ENCODE data around the gene MFSD6L.
A peak's percentile ranks its signal among the peaks of the same experiment; 100 is the strongest.

MFSD6L gene

DNA sequence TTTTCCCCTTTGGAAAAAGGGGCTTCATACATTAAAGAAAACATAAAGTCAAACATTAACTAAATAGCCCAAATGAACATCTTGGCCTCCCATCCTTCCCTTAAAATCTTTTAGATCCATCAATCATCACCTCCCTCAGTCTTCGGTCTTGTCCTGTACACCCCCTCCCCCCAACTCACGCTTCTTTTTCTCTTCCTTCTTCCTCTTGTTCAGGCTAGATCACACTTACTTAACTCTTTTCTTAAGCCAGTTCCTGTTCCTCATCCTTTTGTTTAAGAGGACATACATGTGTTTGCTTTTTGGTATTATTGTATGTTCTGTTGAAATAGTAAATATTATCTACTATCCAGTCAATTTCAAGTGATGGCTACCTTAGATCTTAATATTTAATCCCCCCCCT lies 5.5 kb downstream of the MFSD6L start:
- no peak for DNase-seq (ENCODE audit: low spot score)

DNA sequence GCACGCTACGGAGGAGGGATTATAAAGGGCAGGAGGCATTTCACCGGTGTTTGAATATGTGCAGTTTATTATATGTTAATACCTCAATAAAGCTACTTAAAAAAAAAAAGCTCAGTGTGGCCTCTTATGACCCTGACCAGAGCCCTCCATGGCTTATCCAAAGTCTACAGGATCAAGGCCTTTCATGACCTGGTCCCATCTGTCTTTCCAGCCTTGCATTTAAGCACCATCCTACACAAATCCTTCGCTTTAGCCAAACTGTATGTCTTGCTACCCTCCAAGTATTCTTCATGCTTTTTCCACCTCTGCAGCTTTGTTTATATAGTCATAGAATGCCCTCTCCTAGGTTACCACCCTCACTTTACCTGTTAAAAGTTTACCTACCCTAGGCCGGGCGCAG lies 6.5 kb downstream of the MFSD6L start:
- no peak for DNase-seq (ENCODE audit: low spot score)

GRCh38 chr17:8791910-8792270 lies 7.3 kb downstream of the MFSD6L start:
- peak; percentile 20 for DNase-seq (ENCODE audit: low spot score)

GRCh38 chr17:8791248-8791909 lies 7.8 kb downstream of the MFSD6L start:
- no peak for DNase-seq (ENCODE audit: low spot score)

DNA sequence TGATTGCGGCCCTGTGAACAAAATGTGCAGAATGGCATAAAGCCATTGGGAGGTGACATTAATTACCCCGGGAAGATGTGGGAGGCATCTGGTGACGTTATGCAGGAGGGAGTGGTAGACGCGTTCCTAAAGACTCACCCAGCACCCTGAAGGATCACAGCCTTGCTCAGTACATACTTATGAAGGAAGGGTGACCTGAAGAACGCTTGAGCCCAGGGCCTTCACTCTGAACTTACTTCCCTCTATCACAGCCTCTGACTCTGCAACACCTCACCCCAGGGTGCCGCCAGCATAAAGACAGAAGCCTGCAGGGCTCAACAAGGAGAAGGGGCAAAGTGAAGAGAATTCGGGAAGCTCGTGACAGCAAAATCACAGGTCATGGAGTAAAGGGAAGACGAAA lies 9.4 kb downstream of the MFSD6L start:
- DNase-seq (ENCODE audit: low spot score), result no peak

GRCh38 chr17:8788998-8789397 lies 10.2 kb downstream of the MFSD6L start:
- DNase-seq (ENCODE audit: low spot score), result no peak

DNA sequence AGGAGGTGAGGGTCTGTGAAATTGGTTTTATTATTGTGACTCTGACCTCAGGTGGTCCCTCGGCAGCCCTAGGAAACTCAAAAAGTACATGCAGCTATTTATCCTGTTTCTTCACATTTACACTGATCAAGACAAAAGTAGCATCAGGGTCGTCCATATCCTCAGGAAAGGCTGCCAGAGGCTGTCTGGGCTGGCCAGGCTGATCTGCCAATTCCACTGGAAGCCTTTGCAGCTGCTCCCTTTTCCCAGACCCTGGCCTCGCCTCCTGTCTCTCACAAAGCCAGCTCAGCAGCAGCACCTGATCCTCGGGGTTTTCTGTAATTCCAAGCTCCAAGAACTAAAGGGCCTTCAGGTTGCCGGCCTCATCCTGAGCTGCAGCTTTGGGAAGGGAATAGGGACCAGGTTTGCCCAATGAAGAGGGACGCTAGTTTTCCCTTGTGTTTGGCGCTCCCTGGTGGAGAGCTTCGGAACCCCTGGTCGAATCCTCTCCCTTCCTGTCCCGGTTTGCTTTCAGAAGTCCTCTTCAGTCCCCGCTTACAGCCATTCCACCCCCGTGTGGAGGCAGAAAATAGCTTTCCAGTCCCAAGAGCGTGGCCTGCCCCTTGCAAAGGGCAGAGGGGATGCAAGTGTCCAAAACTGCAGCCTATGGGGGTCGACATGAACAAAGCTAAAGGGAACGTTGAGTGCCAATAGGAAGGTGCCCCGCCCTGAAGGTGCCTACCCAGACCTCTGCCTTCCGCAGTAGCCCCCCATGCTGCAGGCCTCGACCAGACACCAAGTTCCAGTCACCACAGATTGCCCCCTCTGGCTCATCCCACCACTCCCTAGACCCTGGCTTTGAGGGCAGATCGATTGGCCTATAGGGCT lies 13.4 kb downstream of the MFSD6L start:
- peak; percentile 56 for DNase-seq (ENCODE audit: low spot score)

GRCh38 chr17:8782176-8782575 lies 17.0 kb downstream of the MFSD6L start:
- no peak for DNase-seq (ENCODE audit: low spot score)

DNA sequence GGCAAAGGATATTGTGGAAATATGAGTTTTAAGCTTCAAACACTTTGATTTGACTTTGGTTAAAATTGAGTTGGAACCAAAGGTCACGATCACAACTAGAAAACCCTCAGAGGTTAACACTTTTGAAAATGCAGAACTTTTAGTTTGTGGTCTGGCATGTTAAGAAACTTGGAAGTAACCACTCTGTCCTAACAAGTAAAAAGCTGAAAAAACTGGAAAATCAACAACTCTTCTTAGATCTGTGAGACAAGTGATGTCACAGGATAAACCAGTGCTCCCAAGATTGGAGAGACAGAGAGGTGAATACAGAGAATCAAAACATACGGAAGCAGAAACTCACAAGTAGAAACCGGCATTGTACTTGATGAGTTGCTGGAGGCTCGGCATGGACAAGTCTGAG lies 17.4 kb downstream of the MFSD6L start:
- DNase-seq (ENCODE audit: low spot score), result no peak

DNA sequence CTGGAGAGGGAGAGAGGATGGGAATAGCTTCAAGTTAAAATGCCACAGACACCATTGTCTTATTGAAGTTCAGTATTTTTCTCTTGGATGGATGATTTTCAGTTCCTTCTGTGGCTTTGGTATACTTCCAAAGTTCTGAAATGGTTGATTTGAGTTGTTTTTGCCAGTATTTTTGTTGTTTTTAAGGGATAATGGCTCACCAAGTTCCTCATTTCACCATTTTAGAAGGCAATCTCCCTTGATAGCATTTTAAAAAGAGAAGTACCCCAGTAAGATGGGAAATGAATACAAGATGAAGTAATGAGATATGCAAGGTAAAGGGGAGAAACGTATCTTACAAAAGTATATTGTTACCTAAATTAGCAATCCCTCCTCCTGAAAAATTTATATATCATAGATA lies 22.3 kb downstream of the MFSD6L start:
- no peak for DNase-seq (ENCODE audit: low spot score)

GRCh38 chr17:8776248-8776647 lies 22.9 kb downstream of the MFSD6L start:
- DNase-seq (ENCODE audit: low spot score), result no peak

GRCh38 chr17:8766731-8767130 lies 32.4 kb downstream of the MFSD6L start:
- no peak for DNase-seq (ENCODE audit: low spot score)

GRCh38 chr17:8762012-8762411 lies 37.2 kb downstream of the MFSD6L start:
- no peak for DNase-seq (ENCODE audit: low spot score)

- no peak for DNase-seq (ENCODE audit: low spot score)
Observed at GRCh38 chr17:8758137-8758596, 41.0 kb downstream of the MFSD6L start, which contains the start of gene SPDYE4. Gene SPDYE4 (minus strand): TSS chr17:8758546. CDS start chr17:8758382, 164 bp downstream.

- DNase-seq (ENCODE audit: low spot score), result no peak
Observed at GRCh38 chr17:8757189-8757588, 42.0 kb downstream of the MFSD6L start.

- no peak for DNase-seq (ENCODE audit: low spot score)
Observed at GRCh38 chr17:8755590-8756255, 43.4 kb downstream of the MFSD6L start.

- no peak for DNase-seq (ENCODE audit: low spot score)
Observed at GRCh38 chr17:8754890-8755289, 44.3 kb downstream of the MFSD6L start.

GRCh38 chr17:8753976-8754440 lies 45.2 kb downstream of the MFSD6L start:
- peak; percentile 20 for DNase-seq (ENCODE audit: low spot score)

DNA sequence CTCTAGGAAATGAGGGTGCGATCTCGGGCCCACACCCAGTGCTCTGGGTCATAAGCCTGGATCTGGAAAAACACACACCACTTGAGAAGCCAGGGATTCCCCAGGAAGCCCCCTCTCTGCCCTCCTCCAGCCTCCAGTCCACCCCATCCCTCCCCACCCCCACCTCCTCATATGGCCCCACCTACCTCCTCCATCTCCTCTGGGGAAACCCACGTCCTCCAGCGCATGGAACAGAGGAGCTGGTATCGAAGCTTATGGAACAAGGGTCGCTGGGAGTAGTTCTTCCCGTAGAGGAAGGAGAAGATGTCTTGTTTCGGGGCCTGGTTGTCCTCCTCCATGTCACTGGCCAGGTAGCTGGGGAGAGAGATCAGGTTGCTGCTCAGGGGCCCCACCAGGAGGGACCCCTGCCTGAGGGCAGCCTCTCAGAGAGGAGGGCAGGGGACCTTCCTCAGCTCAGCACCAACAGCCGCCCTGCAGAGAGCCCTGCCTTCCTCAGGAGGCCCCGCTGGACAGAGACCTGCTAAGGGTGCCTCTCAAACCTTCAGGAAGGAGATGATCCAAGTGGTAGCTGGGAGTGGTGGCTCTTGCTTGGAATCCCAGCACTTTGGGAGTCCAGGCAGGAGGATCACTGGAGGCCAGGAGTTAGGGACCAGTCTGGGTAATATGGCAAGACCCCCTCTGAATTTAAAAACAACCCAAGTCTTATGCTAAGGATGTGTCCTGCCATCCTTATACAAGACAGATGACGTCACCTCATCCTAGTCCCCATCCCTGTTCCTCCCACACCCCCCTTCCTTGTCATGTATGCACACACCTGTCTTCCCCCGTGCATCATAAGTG lies 45.8 kb downstream of the MFSD6L start:
- DNase-seq (ENCODE audit: low spot score), result no peak

DNA sequence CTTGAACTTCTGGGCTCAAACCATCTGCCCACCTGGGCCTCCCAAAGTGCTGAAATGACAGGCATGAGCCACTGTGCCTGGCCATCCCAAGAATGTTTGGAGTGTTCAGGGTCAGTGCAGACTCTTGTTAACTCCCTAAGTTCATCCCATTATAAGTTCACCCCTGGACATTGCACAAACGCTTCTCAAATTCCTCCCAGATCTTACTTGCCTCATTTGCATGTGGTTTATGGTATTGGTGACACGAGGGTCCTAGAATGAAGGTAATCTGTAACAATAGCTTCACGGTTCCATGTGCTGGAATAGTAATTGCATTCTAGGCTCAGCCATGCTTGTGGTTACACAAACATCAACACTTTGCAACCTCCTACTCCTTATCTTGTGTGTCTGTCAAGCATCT lies 49.5 kb downstream of the MFSD6L start:
- no peak for DNase-seq (ENCODE audit: low spot score)

DNA sequence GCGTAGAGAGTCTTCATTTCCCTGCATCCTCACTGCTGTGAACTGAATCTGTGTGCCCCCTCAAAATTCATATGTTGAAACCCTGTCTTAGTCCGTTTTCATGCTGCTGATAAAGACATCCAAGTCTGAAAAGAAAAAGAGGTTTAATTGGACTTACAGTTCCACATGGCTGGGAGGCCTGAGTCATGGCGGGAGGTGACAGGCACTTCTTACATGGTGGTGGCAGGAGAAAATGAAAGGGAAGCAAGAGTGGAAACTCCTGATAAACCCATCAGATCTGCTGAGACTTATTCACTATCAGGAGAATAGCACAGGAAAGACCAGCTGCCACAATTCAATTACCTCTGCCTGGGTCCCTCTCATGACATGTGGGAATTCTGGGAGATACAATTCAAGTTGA lies 51.4 kb downstream of the MFSD6L start:
- DNase-seq (ENCODE audit: low spot score), result no peak
